Breast epithelium (tissue), 3 donors: ENCODE results near the gene SLC2A4.

Experiments used
- CTCF ChIP-seq, 3 donors: fragments of 450-650 bp; IDR thresholded peaks; one replicate each; pipeline ENCODE4 v1.5.1; 2016 to 2017; ENCODE audit warnings: antibody characterized with exemption in 3 of 3, mild to moderate bottlenecking in 3 of 3, moderate library complexity in 3 of 3
- POLR2A ChIP-seq: fragments of 450-650 bp; IDR thresholded peaks from one replicate; pipeline ENCODE4 v1.6.1; 2016; ENCODE audit warnings: antibody characterized with exemption, mild to moderate bottlenecking, moderate library complexity

GRCh38 chr17:7251661-7252175 is 29.8 kb upstream of the SLC2A4 start, which contains the start of gene CTDNEP1:
- TF ChIP-seq CTCF (IDR thresholded peaks at IDR 0.05), result no peak
- no peak for TF ChIP-seq POLR2A
